ENCODE data around the gene KIF25.

GRCh38 chr6:168037856-168038255 lies 40.4 kb downstream of the KIF25 start:
- TF ChIP-seq POLR2A (IDR thresholded peaks at IDR 0.05) (no peak), POLR2AphosphoS5 (IDR thresholded peaks at IDR 0.05) (no peak)
